HCT116 (cell line): ENCODE measurements around the gene NUF2. TPM values are rescaled to one million over a fixed set of nuclear protein-coding genes. Genes with fewer than 3 reads are reported as not detected.
"Not testable (repeated sequence)": the region's sequence is repeated elsewhere in the genome, so short reads cannot be mapped to it uniquely, and the experiment has no call there.

Source experiments
- ATAC-seq: fragments of 200-7000 bp; cut with Tn5 transposase; 2 replicates; pipeline ENCODE4 v1.9.1; 2020; ENCODE audit warnings: mild to moderate bottlenecking, moderate library complexity
- BruUV-seq: library from RNA; stranded (reverse); fragments of 400-500 nt; replicated peaks from 2 replicates; lab custom pipeline; 2021; lab: Mats Ljungman, UMichigan
- CTCF ChIA-PET: fragments of 300-600 bp; sonication (Branson Sonifier 250); formaldehyde crosslinking; loops from one replicate; lab custom pipeline; 2021; ENCODE audit warnings: antibody characterized with exemption; lab: Charles Lee
- POLR2A ChIA-PET: fragments of 300-600, 350-600 bp; sonication (Branson Sonifier 250); formaldehyde crosslinking; loops from one replicate; lab custom pipeline; 2021; ENCODE audit warnings: antibody characterized with exemption; lab: Charles Lee
- RAD21 ChIA-PET, 2 experiments: fragments of 300-600 bp; sonication (Branson Sonifier 250); formaldehyde crosslinking; loops; one replicate each; lab custom pipeline; 2023; ENCODE audit warnings: low total read pairs in 2 of 2; ENCODE audit not compliant: uncharacterized antibody in 2 of 2, unreplicated experiment in 2 of 2, low non-redundant PET in 1 of 2; lab: Charles Lee
- DNase-seq: peaks from one replicate; pipeline ENCODE4 v3.0.0-alpha.2; 2010; ENCODE audit warnings: low read depth, low spot score
- H2AFZ ChIP-seq: fragments of 200-600 bp; shearing (Covaris generic), sonication (generic); 2 replicates; pipeline ENCODE4 v1.6.1; 2017; ENCODE audit warnings: low read depth, mixed run types, mixed read lengths, antibody characterized with exemption, low read length; ENCODE audit not compliant: poor library complexity, severe bottlenecking
- H3K27ac ChIP-seq: 2 replicates; pipeline ENCODE4 v1.5.1; 2012; ENCODE audit warnings: low read depth, low read length
- H3K27me3 ChIP-seq: fragments of 200-600 bp; sonication (generic); 2 replicates; pipeline ENCODE4 v1.6.1; 2016; ENCODE audit warnings: mixed run types, low read length, mixed read lengths; ENCODE audit not compliant: insufficient read depth
- H3K36me3 ChIP-seq, 2 experiments: fragments of 200-500 bp in 1 of 2; fragments of 200-600 bp in 1 of 2; sonication (Bioruptor generic) in 1 of 2; sonication (generic) in 1 of 2; 2 replicates each; pipeline versions ENCODE4 v1.5.1 to v1.6.1; 2014 to 2016; ENCODE audit warnings: low read length in 2 of 2, inconsistent platforms in 1 of 2, mixed read lengths in 1 of 2, mixed run types in 1 of 2; ENCODE audit not compliant: insufficient read depth in 2 of 2, control insufficient read depth in 1 of 2
- H3K4me1 ChIP-seq, 2 experiments: fragments of 200-600 bp in 1 of 2; sonication (generic) in 1 of 2; 2 replicates each; pipeline versions ENCODE4 v1.5.1 to v1.6.1; 2012 to 2017; ENCODE audit warnings: low read length in 2 of 2, inconsistent platforms in 1 of 2, mild to moderate bottlenecking in 1 of 2, mixed read lengths in 1 of 2, mixed run types in 1 of 2, moderate library complexity in 1 of 2; ENCODE audit not compliant: insufficient read depth in 2 of 2, control insufficient read depth in 1 of 2
- H3K4me2 ChIP-seq: fragments of 200-600 bp; sonication (generic); 2 replicates; pipeline ENCODE4 v1.6.1; 2017; ENCODE audit warnings: mixed run types, low read length, mixed read lengths
- H3K4me3 ChIP-seq, 2 experiments: fragments of 200-600 bp in 1 of 2; sonication (generic) in 1 of 2; replicated peaks in 1 of 2; 2 replicates each; pipeline ENCODE4 v1.5.1; 2011 to 2016; ENCODE audit warnings: low read length in 2 of 2, control low read depth in 1 of 2, low read depth in 1 of 2, mild to moderate bottlenecking in 1 of 2, mixed read lengths in 1 of 2, mixed run types in 1 of 2
- H3K79me2 ChIP-seq: fragments of 200-600 bp; sonication (generic); 2 replicates; pipeline ENCODE4 v1.6.1; 2017; ENCODE audit warnings: mild to moderate bottlenecking, mixed run types, low read length, moderate library complexity, mixed read lengths; ENCODE audit not compliant: insufficient read depth
- H3K9ac ChIP-seq: fragments of 200-600 bp; sonication (generic); 2 replicates; pipeline ENCODE4 v1.6.1; 2016; ENCODE audit warnings: low read length, mixed read lengths
- H3K9me2 ChIP-seq: fragments of 200-600 bp; sonication (generic), shearing (Covaris generic); 2 replicates; pipeline ENCODE4 v1.6.1; 2017; ENCODE audit warnings: mixed run types, mild to moderate bottlenecking, moderate library complexity; ENCODE audit not compliant: insufficient read depth
- H3K9me3 ChIP-seq, 2 experiments: fragments of 200-500 bp in 1 of 2; fragments of 200-600 bp in 1 of 2; sonication (Bioruptor generic) in 1 of 2; sonication (generic) in 1 of 2; 2 replicates each; pipeline ENCODE4 v1.6.1; 2014 to 2017; ENCODE audit warnings: low read length in 2 of 2, mixed read lengths in 2 of 2, inconsistent platforms in 1 of 2, low read depth in 1 of 2, mild to moderate bottlenecking in 1 of 2, mixed run types in 1 of 2, moderate library complexity in 1 of 2; ENCODE audit not compliant: control insufficient read depth in 1 of 2, insufficient read depth in 1 of 2
- H4K20me1 ChIP-seq: fragments of 200-600 bp; sonication (generic), shearing (Covaris generic); 2 replicates; pipeline ENCODE4 v1.6.1; 2017; ENCODE audit warnings: mixed run types, mild to moderate bottlenecking, moderate library complexity; ENCODE audit not compliant: insufficient read depth
- CBX3 ChIP-seq: IDR thresholded peaks from 2 replicates; pipeline ENCODE4 v1.6.1; 2012; ENCODE audit warnings: low read depth
- SRF ChIP-seq: IDR thresholded peaks from 2 replicates; pipeline ENCODE4 v1.6.1; 2012; ENCODE audit warnings: low read depth
- intact Hi-C: fragments of 100-400 bp; cut with micrococcal nuclease; formaldehyde crosslinking; loops from 2 replicates; pipeline ENCODE4 v1.10.0; 2022
- total RNA-seq: library from RNA; stranded (reverse); gene quantifications from one replicate; pipeline ENCODE4 v1.2.1, GENCODE V29; 2021; ENCODE audit not compliant: unreplicated experiment
- TF ChIP-seq, protein P1 (sequence below), 3 experiments: fragments of 200-600 bp in 1 of 3; sonication (generic) in 1 of 3; IDR thresholded peaks in 2 of 3; conservative IDR thresholded peaks in 1 of 3; 2 replicates each; pipeline ENCODE4 v1.5.1; 2012 to 2017; ENCODE audit warnings: low read depth in 2 of 3, low read length in 2 of 3, antibody characterized with exemption in 1 of 3, borderline replicate concordance in 1 of 3, control low read depth in 1 of 3, mild to moderate bottlenecking in 1 of 3, mixed read lengths in 1 of 3, mixed run types in 1 of 3, moderate library complexity in 1 of 3; ENCODE audit not compliant: insufficient read depth in 1 of 3
- TF ChIP-seq, protein P2 (sequence below): IDR thresholded peaks from 2 replicates; pipeline ENCODE4 v1.6.1; 2012
- TF ChIP-seq, protein P3 (sequence below): IDR thresholded peaks from 2 replicates; pipeline ENCODE4 v1.6.1; 2011; ENCODE audit warnings: mild to moderate bottlenecking, low read length, moderate library complexity; ENCODE audit not compliant: insufficient replicate concordance; ENCODE audit errors: extremely low read depth

NUF2 gene
- total RNA-seq, 1 experiment from 2014 or later: 37.6 TPM

DNA sequence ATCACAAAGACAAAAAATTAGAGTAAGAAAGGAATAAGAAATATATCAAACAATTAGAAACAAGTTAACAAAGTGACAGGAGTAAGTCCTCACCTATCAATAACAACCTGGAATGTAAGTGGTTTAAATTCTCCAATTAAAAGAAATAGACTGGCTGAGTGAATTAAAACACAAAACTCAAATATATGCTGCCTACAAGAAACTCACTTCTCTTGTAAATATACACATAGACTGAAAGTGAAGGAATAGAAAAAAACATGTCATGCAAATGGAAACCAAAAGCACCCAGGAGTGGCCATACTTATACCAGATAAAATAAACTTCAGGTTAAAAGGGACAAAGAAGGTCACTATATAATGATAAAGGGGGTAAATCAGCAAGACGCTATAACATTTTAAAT lies 43.2 kb upstream of the NUF2 start (continued):
- TF ChIP-seq, protein P1, sequence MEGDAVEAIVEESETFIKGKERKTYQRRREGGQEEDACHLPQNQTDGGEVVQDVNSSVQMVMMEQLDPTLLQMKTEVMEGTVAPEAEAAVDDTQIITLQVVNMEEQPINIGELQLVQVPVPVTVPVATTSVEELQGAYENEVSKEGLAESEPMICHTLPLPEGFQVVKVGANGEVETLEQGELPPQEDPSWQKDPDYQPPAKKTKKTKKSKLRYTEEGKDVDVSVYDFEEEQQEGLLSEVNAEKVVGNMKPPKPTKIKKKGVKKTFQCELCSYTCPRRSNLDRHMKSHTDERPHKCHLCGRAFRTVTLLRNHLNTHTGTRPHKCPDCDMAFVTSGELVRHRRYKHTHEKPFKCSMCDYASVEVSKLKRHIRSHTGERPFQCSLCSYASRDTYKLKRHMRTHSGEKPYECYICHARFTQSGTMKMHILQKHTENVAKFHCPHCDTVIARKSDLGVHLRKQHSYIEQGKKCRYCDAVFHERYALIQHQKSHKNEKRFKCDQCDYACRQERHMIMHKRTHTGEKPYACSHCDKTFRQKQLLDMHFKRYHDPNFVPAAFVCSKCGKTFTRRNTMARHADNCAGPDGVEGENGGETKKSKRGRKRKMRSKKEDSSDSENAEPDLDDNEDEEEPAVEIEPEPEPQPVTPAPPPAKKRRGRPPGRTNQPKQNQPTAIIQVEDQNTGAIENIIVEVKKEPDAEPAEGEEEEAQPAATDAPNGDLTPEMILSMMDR (IDR thresholded peaks at IDR 0.05 in 2 of 3, conservative IDR thresholded peaks at IDR 0.05 in 1 of 3; ENCODE audit: borderline replicate concordance in 1 of 3, insufficient read depth in 1 of 3, low read depth in 2 of 3, low read length in 2 of 3): no peak
- TF ChIP-seq CBX3: no peak
- no peak for TF ChIP-seq SRF
- TF ChIP-seq, protein P2, sequence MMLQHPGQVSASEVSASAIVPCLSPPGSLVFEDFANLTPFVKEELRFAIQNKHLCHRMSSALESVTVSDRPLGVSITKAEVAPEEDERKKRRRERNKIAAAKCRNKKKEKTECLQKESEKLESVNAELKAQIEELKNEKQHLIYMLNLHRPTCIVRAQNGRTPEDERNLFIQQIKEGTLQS: no peak
- TF ChIP-seq, protein P3, sequence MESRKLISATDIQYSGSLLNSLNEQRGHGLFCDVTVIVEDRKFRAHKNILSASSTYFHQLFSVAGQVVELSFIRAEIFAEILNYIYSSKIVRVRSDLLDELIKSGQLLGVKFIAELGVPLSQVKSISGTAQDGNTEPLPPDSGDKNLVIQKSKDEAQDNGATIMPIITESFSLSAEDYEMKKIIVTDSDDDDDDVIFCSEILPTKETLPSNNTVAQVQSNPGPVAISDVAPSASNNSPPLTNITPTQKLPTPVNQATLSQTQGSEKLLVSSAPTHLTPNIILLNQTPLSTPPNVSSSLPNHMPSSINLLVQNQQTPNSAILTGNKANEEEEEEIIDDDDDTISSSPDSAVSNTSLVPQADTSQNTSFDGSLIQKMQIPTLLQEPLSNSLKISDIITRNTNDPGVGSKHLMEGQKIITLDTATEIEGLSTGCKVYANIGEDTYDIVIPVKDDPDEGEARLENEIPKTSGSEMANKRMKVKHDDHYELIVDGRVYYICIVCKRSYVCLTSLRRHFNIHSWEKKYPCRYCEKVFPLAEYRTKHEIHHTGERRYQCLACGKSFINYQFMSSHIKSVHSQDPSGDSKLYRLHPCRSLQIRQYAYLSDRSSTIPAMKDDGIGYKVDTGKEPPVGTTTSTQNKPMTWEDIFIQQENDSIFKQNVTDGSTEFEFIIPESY: no peak
- TF ChIP-seq, all 23 proteins: peak for 0

DNA sequence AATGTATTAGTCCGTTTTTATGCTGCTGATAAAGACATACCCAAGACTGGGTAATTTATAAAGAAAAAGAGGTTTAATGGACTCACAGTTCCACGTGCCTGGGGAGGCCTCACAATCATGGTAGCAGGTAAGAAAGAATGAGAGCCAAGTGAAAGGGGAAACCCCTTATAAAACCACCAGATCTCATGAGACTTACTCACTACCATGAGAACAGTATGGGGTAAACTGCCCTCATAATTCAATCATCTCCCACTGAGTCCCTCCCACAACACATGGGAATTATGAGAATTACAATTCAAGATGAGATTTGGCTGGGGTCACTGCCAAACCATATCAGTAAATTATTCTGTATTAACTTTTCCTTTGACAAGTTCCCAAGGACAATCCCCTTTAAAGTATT lies 36.9 kb upstream of the NUF2 start:
- ATAC-seq, H3K79me2 ChIP-seq, POLR2A ChIA-PET, H3K9ac ChIP-seq, DNase-seq, H3K36me3 ChIP-seq, H3K27me3 ChIP-seq, CTCF ChIA-PET, H3K9me3 ChIP-seq, H3K4me2 ChIP-seq, H3K9me2 ChIP-seq, RAD21 ChIA-PET, H3K4me1 ChIP-seq, intact Hi-C loops, H3K4me3 ChIP-seq, H3K27ac ChIP-seq, BruUV-seq, H4K20me1 ChIP-seq, H2AFZ ChIP-seq: not testable (repeated sequence)
